ENCODE measurements around the gene PDLIM7.

Gene PDLIM7

GRCh38 chr5:177476531-177477233, 20.7 kb downstream of the PDLIM7 start:
- DNase-seq (ENCODE audit: insufficient read length, low spot score) (no peak), FAIRE-seq (no peak)

GRCh38 chr5:177475563-177476427, 21.6 kb downstream of the PDLIM7 start:
- DNase-seq (ENCODE audit: insufficient read length, low spot score): no peak
- FAIRE-seq: no peak

DNA sequence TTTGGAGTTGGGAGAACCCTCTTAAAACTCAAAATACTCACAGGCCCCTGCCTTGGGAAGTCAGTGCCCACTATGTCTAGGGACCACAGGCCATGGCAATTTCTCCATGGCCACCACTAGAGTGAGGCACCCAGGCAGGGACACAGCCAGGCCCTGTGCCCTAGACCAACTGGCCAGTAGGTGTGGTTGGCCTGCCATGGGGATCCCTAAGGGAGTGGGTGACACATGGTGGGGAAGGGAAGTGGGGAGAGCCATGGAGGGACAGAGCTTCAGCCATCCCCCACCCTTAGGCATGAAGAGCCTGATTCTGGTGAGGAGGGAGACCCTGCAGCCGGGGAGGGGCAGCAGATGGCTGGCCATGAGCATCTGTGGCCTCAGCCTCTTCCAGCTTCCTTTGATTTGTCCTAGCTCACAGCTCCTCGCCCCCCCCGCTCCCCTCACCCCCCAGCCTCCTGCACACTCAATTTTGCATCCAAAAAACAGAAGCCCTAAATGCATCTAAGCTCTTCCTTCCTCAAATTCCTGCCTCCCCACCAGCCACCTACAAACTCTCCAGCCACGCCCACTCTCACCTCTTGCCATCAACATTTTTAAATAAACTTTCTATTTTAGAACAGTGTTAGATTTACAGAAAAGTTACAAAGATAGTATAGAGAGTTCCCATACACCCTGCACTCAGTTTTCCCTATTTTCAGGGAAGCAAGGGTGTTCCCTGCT, 22.4 kb downstream of the PDLIM7 start:
- DNase-seq (ENCODE audit: insufficient read length, low spot score): no peak
- no peak for FAIRE-seq

DNA sequence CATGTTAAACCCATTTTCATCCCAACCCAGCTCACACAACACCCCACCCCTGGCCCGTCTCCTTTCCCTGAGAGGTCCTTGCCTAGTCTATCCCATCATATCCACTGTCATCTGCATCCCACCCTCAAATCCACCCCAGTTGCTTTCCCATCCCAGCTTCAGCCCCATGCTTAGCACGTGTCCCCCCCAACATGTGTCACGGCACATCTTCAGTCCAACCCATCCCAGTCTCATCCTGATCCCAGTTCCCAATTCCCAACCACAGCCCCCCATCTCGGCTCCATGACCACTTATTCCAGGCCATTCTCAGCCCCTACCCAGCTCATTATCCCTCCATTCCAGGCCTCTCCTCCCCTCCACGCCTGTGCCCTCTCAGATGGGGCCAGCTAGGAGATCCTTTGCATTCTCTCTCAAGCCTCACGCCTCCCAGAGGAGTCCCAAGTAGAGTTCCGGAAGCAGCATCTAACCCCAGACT, 23.4 kb downstream of the PDLIM7 start:
- DNase-seq (ENCODE audit: insufficient read length, low spot score) (no peak), FAIRE-seq (no peak)

GRCh38 chr5:177473443-177474001, 23.9 kb downstream of the PDLIM7 start, which contains the start of gene DBN1:
TSS of gene DBN1 (minus strand) at chr5:177473634. CDS start at chr5:177473521, 113 bp downstream.
- DNase-seq (ENCODE audit: insufficient read length, low spot score) (no peak), FAIRE-seq (no peak)

- DNase-seq (ENCODE audit: insufficient read length, low spot score) (no peak), FAIRE-seq (peak; percentile 65)
Observed at GRCh38 chr5:177472460-177473442, 24.7 kb downstream of the PDLIM7 start.

DNA sequence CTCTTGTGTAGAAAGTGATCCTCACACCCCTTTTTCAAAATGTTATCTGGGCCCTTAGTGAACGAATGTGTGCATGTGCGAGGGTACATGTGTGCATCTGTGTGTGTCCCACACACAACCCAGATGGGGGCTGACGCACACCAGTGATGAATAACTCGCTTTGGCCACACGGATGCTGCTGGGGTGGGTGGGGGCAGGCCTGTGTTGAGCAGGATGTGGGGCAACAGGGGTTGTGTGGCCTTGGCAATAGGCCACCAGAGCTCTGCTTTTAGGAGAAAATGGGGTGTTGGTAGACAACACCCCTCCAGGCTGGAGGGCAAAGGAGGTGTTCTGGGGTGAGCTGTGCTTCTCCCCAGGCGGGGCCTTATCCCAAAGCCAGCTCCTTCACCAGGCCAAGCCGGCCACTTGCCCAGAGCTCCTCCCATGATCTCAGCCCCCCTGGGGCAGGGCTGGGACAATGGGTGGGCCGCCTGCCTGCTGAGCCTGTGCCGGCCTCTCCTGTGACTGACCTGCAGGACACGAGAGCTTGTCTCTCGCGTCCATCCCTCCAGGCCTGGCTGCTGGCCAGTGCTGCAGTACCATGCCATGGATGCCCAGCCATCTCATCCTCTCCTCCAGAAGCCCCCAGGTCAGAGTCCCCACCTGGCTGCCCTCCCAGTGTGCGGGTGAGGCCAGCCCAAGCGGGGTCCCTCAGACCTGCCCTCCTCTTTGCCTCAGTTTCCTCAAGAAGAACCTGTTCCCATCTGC, 25.6 kb downstream of the PDLIM7 start:
- DNase-seq (ENCODE audit: insufficient read length, low spot score) (no peak), FAIRE-seq (no peak)

DNA sequence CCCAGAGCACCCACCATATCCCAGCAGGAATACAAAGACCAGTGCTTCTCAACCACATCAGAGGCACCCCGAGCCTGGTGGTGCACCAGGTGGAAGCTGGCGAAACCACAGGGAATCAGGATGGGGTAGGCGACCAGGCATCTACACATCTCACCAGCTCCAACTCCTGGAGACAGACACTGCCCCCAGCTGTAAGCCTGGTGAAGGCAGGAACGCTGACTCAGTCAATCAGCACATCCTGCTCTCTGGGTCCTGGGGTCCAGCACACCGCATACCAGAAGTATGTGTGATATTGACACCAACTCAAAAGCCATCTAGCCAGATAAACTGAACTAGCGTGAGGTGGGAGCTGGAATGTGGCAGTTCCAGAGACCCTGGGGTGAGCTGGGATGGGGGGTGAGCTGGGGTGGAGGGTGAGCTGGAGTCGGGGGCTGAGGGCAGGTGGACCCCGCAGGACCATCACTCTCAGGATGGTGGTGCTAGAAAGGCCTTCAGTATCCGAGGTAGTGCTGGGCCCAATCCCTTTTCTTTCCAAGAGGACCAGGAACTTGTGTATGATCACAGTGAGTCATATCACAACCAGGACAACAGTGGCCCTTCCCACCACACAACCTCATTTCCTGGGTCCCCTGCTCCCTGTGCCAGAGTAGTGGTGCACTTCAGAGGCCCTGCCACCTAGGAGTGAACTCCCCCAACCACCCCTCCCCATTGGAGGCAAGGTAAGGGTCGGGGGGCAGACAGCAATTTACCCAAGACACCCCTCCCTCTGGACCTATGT, 26.5 kb downstream of the PDLIM7 start:
- DNase-seq (ENCODE audit: insufficient read length, low spot score) (no peak), FAIRE-seq (no peak)

DNA sequence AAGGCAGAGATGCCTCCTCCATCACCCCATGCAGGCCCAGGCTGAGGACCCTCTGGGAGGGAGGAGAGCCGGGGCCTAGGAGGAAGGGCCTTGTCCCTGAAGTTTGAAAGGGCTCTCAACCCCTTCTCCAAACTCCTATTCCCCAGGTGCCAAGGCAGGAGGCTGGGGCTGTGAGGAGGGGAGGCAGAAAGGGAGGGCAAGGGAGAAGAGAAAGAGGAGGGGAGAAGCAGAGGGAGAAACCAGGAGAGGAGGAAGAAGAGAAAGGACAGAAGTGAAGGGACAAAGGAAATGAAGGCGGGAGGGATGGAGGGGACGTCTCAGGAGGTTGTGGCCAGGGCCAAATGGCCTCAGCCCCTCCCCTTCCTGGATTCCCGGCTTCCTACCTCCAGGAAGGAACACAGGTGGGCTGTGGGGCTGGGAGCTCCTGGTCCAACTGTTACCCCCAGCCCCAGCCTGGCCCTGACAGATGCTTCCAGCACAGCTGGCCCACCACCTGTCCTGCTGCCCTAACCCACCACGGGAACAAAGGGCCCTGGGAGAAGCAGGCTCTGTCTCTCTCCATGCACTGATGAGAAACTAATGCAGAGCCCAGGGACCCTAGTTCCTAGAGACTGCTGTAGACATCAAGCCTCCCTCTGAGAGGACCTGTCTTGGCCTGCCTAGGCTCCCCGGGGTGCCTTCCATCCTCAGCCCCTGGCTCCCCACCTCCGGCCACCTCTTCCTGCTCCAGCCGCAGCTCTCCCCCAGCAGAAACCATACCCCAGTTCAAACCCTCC, 27.5 kb downstream of the PDLIM7 start:
- FAIRE-seq (no peak), DNase-seq (ENCODE audit: insufficient read length, low spot score) (no peak)

DNA sequence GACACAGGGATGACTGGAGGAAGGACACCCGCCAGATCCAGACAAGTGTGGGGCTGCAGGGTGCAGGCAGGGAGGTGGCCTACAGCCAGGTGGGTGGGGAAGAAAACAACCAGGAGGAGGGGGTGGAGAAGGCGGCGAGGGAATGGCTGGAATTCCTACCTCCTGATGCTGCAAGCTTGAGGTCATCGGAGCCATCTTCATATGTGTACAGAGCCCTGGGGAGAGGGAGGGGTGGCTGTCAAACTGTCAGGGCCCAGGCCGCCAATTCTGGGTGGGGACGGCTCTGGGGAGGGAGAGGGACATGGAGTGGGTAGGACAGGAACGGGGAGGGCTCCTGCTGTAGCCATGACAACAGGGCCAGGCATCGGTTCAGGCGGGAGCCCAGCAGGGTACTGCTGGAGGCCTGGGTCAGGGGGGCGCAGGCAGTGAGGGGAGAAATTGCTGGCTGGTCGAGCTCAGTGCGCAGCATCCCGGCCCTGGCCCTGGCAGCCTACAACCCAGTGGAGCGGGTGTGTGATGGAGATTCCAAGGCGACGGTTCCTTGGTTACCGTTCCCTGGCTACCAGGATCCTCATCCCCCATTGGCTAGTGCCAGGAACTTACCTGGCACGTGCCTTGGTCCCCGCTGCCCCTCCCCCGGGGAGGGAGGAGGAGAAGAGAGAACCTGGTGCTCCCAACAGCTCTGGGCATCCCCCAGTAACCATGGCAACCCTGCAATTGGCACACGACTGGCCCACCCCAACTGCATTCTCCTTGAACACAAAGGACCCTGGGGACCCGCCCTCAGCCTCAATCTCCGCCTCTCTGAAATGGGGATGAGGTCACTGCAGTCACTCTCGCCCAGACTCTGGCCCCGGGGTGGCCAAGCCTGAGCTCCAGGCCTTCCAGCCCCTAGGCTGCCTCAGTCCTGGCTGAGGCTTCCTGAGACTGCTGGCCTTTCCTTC, 28.4 kb downstream of the PDLIM7 start:
- no peak for DNase-seq (ENCODE audit: insufficient read length, low spot score)
- FAIRE-seq: peak; percentile 4

GRCh38 chr5:177468329-177468684, 29.1 kb downstream of the PDLIM7 start:
- FAIRE-seq: no peak

GRCh38 chr5:177467436-177467835, 30.0 kb downstream of the PDLIM7 start:
- FAIRE-seq (no peak), DNase-seq (ENCODE audit: insufficient read length, low spot score) (no peak)

More at GRCh38 chr5:177468329-177468684, 29.1 kb downstream of the PDLIM7 start:
- no peak for DNase-seq (ENCODE audit: insufficient read length, low spot score)

DNA sequence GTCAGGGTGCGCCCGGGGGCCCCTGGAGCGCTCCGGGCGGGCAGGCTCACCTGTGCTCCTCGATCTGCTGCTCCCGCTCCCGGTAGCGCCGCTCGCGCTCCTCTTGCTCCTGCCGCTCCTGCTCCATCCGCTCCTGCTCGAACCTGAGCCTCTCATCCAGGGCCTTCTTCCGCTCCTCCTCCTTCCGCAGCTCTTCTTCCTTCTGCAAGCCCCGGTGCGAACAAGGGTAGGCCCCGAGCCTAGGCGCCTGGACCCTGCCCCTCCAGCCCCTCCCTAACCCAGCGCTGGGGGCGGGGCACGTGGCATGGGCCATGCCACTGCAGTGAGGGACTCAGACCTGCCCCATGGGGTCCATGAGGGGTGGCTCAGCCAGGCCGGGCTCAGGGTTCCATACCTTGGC, 30.5 kb downstream of the PDLIM7 start:
- FAIRE-seq: no peak
- no peak for DNase-seq (ENCODE audit: insufficient read length, low spot score)

GRCh38 chr5:177465044-177465443, 32.4 kb downstream of the PDLIM7 start:
- FAIRE-seq (no peak), DNase-seq (ENCODE audit: insufficient read length, low spot score) (no peak)

- DNase-seq (ENCODE audit: insufficient read length, low spot score) (no peak), FAIRE-seq (no peak)
Observed at GRCh38 chr5:177462021-177462670, 35.3 kb downstream of the PDLIM7 start.
